Osteocyte (in vitro differentiated cells): ENCODE data around the gene XXYLT1. TPM values are rescaled to one million over a fixed set of nuclear protein-coding genes. Genes with fewer than 3 reads are reported as not detected.

Experiments used
- DNase-seq: peaks from one replicate; pipeline ENCODE4 v3.0.0; 2021; ENCODE audit warnings: mixed read lengths; ENCODE audit not compliant: unreplicated experiment; ENCODE audit errors: extremely low spot score
- H3K27ac Mint-ChIP-seq: one replicate; pipeline ENCODE4 v1.8.0; 2021; ENCODE audit warnings: mild to moderate bottlenecking, mixed read lengths; ENCODE audit not compliant: unreplicated experiment
- H3K27me3 Mint-ChIP-seq: one replicate; pipeline ENCODE4 v1.8.0; 2021; ENCODE audit warnings: mixed read lengths; ENCODE audit not compliant: unreplicated experiment
- H3K36me3 Mint-ChIP-seq: one replicate; pipeline ENCODE4 v1.8.0; 2021; ENCODE audit warnings: mixed read lengths; ENCODE audit not compliant: unreplicated experiment
- H3K4me1 Mint-ChIP-seq: one replicate; pipeline ENCODE4 v1.8.0; 2021; ENCODE audit warnings: mixed read lengths; ENCODE audit not compliant: unreplicated experiment
- H3K4me3 Mint-ChIP-seq: one replicate; pipeline ENCODE4 v1.8.0; 2021; ENCODE audit warnings: mild to moderate bottlenecking, moderate library complexity, mixed read lengths; ENCODE audit not compliant: unreplicated experiment
- H3K9me3 Mint-ChIP-seq: one replicate; pipeline ENCODE4 v1.8.0; 2021; ENCODE audit warnings: mixed read lengths; ENCODE audit not compliant: unreplicated experiment
- CTCF ChIP-seq: fragments of 200-600 bp; sonication (generic); IDR thresholded peaks from 2 replicates; pipeline ENCODE4 v1.5.0; 2021; ENCODE audit warnings: antibody characterized with exemption, mild to moderate bottlenecking, moderate library complexity
- total RNA-seq: library from RNA; stranded (reverse); gene quantifications from 2 replicates; pipeline ENCODE4 v1.2.1, GENCODE V29; 2021

XXYLT1 gene
- total RNA-seq, 1 donor from 2014 or later: 35.8 TPM

GRCh38 chr3:195080571-195081151 lies 190.3 kb downstream of the XXYLT1 start:
- Mint-ChIP-seq H3K4me3 (no peak overlapping the region), H3K27ac (no peak overlapping the region), H3K27me3 (no peaks in the 10 kb centered on the region), H3K36me3 (no peaks in the 10 kb centered on the region), H3K4me1 (peaks cover 13% of the 10 kb centered on the region), H3K9me3 (no peaks in the 10 kb centered on the region)
- DNase-seq: no peak
- TF ChIP-seq CTCF: no peak

GRCh38 chr3:195080125-195080524 lies 190.8 kb downstream of the XXYLT1 start:
- Mint-ChIP-seq H3K36me3 (no peaks in the 10 kb centered on the region), H3K27me3 (no peaks in the 10 kb centered on the region), H3K4me1 (peaks cover 13% of the 10 kb centered on the region), H3K27ac (no peak overlapping the region), H3K4me3 (no peak overlapping the region), H3K9me3 (no peaks in the 10 kb centered on the region)
- no peak for TF ChIP-seq CTCF
- DNase-seq: no peak

- Mint-ChIP-seq H3K4me1 (peaks cover 13% of the 10 kb centered on the region), H3K9me3 (no peaks in the 10 kb centered on the region), H3K27me3 (no peaks in the 10 kb centered on the region), H3K27ac (no peak overlapping the region), H3K36me3 (no peaks in the 10 kb centered on the region), H3K4me3 (no peak overlapping the region)
- DNase-seq: no peak
- no peak for TF ChIP-seq CTCF
Observed at GRCh38 chr3:195079636-195080035, 191.3 kb downstream of the XXYLT1 start.

- H3K27me3 Mint-ChIP-seq: no peaks in the 10 kb centered on the region
- DNase-seq: no peak
- TF ChIP-seq CTCF: no peak
- no peak overlapping the region for H3K27ac Mint-ChIP-seq
- no peaks in the 10 kb centered on the region for H3K36me3 Mint-ChIP-seq
- no peak overlapping the region for H3K4me3 Mint-ChIP-seq
- H3K9me3 Mint-ChIP-seq: no peaks in the 10 kb centered on the region
- peaks cover 13% of the 10 kb centered on the region for H3K4me1 Mint-ChIP-seq
Observed at GRCh38 chr3:195078891-195079440, 192.0 kb downstream of the XXYLT1 start.

GRCh38 chr3:195077611-195078540 lies 193.1 kb downstream of the XXYLT1 start:
- H3K4me1 Mint-ChIP-seq: peaks cover 6% of the 10 kb centered on the region
- no peak overlapping the region for H3K27ac Mint-ChIP-seq
- no peaks in the 10 kb centered on the region for H3K27me3 Mint-ChIP-seq
- DNase-seq: no peak
- no peaks in the 10 kb centered on the region for H3K9me3 Mint-ChIP-seq
- no peaks in the 10 kb centered on the region for H3K36me3 Mint-ChIP-seq
- no peak overlapping the region for H3K4me3 Mint-ChIP-seq
- no peak for TF ChIP-seq CTCF
